ENCODE results near the gene PTPRN2.

PTPRN2 gene

DNA sequence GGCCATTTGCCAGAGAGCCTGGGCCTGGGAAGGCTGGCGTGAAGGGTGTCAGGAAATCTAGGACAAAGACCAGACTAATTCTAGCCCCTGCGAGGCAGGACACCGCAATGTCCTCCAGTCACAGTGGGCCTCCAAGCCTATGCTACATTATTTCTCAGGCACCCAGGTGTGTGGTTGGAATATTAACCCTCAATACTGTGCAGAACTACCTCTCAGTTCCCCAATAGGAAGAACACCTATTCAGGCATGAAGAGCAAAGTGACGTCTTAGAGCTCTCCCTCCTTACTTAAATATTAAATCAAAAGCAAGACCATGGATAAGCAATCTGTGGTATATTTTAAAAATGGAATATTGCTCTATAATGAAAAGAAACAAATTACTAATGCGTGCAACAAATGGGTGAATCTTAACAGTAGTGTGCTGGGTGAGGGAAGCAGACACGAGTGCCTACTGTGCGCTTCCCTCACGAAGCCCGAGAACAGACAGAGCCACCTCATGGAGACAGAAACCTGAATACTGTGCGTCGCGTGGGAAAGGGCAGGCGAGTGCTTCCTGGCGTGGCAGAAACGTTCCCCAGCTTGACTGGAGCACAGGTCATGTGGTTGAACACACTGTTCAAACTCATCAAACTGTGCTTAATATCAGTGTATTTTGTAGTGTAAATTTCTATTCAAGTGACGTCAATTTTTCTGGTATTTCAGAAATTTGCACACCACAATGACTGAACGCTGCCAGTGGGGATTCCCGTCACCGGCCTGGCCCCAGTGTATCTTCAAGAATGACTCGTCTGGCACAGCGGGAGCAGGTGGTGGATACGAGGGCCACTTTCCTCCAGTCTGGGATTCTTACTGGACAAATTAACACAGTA is 15.5 kb upstream of the PTPRN2 start:
- no peak for DNase-seq

DNA sequence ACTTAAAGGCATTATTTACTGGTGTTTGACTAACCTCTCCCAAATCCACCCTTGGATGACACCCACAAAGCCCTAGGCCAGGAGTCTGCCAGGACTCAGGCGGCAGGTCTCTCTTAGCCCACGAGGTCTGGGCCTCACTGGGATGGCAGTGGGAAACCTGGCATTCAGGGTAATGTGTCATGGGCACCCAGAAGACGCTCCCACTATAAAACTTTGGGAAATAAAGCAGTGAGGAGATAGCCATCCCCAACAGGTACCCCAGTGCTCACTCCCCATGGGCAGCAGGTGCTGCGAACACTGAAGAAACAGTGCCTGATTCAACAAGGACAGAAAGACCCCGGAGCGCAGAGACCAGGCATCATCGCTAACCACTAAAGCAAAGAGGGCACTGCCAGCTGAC is 14.4 kb upstream of the PTPRN2 start:
- DNase-seq, result no peak

DNA sequence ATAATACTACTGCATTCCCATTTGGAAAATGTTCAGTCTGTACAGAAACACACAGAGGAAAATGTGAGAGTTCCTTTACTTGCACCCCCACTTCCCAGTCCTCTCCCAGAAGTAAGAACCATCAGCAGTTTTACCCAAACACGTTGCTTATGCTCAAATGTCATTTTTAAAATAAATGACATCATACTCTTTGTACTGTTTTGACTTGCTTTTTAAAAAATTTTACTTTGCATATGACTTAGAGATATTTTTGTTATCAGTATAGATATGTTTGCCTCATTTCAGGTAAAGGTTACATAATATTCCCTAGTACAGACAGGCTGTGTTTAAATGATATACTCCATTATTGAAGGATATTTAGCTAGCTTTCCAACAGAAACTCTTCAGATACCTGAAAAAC is 13.5 kb upstream of the PTPRN2 start:
- DNase-seq, result no peak

DNA sequence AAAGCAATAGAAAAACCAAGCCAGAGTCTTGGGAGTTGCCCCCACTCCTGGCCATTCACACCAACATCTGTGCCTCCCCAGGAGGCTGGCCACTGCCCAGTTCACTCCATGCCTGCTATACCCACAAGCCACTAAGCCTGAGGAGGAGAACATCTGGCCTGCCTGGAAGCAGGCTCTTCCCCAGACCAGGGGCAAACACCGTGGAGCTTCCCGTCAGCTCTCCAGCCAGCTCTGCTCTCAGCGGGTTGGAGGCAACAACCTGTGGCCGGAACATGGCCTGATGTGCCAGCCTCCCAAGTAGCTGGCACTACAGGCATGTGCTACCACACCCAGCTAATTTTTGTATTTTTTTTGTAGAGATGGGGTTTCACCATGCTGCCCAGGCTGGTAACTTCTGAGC is 9.1 kb upstream of the PTPRN2 start:
- no peak for DNase-seq

DNA sequence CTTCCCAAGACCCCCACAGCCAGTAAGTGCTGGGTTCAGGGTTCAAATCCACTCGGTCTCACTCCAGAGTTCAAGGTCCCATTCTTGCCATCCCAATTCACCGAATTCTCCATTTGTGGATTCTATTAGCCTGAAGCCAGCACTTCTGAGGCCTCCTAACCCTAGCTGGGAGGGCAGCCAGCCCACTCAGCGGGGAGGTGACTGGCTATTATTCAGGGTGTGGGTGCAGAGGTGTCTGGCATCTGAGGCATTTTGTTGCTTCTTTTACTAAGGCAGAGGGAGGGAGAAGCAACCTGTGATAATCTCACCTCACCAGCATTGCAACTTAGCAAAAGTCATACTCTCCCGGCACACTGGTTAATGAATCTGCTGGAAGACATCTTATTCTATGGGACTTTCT is 8.7 kb upstream of the PTPRN2 start:
- DNase-seq, result no peak

GRCh38 chr7:158595068-158595467 is 7.4 kb upstream of the PTPRN2 start:
- DNase-seq, result no peak

DNA sequence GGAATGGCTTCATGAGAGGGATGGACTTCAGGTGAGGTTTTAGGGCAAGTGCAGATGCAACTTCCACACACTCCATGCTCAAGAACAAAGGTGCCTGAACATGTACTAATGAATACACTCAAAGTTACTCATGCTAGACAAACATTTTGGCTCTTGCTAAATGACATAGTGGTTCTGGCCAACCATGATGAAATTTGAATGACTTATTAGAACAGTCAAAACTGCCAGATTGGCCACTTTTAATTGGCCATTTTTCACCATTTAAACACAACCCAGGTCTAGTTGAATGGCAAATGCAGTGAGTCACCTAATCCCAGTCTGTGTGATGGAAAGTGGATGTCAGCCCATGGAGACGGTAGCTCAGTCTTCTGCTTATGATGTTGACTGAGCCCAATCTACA is 4.9 kb upstream of the PTPRN2 start:
- no peak for DNase-seq

DNA sequence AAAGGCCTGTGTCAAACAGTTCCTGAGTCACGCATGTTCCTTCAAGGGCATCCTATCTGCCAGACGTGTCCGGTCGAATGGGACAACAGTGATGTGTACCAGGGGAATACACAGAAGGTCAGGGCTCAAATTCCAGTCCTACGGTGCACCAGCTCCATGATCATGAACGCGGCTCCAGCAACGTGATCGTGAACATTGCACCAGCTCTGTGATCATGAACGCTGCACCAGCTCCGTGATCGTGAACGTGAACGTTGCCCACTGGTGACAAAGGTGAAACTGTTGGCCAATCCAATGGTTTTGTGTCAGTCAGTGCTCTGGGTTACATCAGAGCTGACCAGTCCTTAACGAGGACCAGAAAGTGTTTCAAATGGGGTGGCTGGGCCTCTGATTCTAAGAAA is 4.3 kb upstream of the PTPRN2 start:
- no peak for DNase-seq

GRCh38 chr7:158590181-158590530 is 2.5 kb upstream of the PTPRN2 start:
- DNase-seq, result no peak

DNA sequence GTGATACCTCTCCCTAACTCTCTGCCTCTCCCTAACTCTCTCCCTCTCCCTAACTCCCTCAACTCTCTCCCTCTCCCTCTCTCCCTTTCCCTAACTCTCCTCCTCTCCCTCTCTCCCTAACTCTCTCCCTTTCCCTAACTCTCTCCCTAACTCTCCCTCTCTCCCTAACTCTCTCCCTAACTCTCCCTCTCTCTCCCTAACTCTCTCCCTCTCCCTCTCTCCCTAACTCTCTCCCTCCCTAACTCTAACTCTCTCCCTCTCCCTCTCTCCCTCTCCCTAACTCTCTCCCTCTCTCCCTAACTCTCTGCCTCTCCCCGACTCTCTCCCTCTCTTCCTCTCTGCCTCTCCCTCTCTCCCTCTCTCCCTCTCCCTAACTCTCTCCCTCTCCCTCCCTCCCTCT is 2.0 kb upstream of the PTPRN2 start:
- DNase-seq, result no peak

GRCh38 chr7:158588878-158589442 is 1.3 kb upstream of the PTPRN2 start:
- no peak for DNase-seq

DNA sequence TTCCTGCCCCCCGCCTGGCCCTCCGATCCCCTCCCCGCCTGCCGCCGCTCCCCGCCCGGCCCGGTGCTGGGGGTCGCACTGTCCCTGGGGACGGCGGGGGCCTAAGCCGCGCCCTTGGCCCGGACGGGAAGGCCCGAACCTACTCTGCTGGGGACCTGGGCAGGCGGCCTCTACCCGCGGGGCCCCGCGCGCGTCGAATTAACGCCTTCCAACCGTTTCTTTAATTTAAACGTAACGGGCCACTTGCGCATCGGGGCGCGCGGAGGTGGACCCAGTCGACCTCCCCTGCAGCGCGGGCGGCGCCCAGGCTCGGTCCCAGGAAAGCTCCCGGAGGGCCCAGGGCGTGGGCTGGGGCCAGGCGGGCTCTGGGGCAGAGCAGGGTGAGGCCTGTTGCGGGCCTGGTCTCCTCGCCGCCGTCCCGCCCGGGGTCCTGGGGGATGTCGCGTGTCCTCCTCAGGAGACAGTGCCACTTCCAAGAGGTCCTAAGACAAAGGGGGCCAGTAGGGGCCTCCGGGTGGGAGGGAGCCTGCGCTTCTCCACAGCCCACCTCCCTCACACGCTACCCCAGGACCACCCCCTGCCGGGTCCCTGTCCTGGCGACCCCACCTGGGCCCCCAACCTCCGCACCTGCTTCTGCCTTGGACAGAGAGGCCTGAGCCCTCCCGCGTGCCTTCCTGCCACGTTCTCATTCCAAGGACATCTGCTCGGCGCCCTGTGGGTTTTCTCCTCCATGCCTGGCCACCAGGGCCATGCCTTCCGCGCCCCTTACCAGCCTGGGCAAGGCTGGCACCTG is 658 bp upstream of the PTPRN2 start:
- DNase-seq, result no peak

GRCh38 chr7:158586499-158587161 is 993 bp downstream of the PTPRN2 start:
- peak in 1 of 14 donors; percentile 29 for DNase-seq

DNA sequence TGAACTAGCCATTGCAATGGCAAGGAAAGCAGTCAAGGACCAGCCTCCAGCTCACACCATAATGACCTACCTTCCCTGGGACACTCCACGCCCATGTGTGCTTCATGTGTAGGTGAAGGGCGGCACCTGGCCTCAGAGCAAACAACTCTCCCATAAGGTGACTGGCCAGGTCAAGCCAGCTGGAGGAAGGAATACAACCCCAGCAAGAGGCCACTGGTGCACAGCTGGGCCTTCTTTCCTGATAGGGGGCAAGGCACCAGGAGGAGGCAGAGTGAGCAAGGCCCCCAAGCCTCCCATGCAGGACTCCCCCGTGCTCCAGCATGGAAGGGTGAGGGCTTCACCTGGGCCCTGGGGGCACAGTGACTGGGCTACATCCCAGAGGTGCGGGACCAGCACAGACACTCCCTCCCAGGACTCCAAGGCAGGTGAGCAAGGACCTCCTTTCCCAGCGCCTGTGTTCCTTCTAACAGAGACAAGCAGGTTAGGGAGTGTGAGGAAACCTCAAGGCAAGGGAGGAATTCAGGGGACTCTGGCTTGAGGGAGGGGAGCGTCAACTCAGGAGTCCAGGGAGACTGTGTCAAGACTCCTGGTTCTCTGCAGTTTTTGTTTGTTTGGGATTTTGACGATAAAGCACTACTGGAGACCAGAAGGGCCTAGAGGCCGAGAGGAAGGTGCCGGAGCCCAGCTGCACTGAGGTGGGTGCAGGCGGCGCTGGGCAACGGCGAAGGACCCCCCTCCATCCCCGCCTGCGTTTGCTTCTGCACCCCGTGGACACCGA is 1.7 kb downstream of the PTPRN2 start:
- DNase-seq, result no peak

GRCh38 chr7:158584407-158584806 is 3.2 kb downstream of the PTPRN2 start:
- no peak for DNase-seq

DNA sequence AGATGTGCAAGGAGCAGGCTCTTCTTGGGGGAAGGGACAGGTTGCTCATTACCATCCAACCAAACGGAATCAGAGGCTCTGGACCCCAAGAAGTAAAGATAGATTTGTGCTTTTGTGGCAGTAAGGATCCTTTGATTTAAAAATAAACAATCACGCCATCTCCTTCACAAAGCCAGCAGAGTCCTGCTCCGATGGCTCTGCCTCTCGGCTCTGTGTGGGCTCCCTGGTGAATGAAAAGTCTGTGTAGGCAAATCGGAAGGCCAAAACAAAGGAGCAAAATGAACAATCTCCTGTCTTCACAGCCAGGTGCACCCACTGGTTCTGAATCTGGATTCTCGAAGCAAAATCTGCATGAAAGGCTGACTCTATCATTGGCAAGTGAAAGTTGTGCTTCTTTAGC is 3.8 kb downstream of the PTPRN2 start:
- DNase-seq, result no peak

DNA sequence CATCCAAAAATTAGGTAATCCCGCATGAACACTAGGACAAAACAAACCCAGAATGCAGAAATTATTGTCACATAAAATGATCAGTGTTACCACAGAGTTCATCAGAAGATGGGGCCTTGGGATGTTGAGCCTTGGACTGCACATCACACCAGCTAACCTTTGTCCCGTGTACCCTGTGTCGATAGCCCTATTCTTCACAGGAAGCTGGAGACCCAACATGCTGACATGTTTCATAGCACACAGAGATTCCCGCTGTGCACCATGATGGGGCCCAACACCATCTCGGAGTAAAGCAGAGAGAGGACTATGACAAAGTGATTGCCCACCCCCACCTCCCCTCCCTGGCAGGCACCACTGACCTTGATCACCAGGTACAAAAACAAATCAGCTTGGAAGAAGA is 4.5 kb downstream of the PTPRN2 start:
- no peak for DNase-seq

- DNase-seq, result no peak
Observed at GRCh38 chr7:158582089-158582456, 5.5 kb downstream of the PTPRN2 start.

DNA sequence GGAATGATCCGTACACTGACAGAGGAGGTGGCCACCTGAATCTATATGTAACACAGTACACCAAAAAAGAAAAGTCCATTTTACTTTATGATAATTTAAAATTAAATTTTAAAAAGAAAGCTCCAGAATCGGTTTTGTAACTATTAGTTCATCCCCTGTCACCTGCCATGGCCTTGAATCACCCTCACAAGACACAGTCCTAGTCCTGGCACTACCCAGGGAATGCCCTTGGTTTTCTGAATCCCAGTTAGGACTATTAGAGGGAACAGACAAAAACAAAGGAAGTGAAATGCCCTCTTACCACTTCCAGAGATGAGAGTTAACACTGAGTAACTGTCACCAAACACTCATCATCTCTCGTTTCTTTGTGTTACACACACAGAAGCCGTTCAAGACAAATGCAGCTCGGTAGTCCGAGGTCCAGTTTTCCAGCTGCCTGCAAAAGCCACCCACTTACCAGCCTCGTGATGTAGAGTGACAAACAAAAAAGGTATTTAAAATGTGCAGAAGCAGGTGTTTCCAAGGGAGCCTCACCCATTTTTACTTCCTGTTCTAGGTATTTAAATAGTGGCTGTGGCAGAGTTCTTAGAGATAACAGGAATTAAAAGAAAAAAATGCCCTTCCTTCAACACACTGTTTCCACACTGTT is 6.1 kb downstream of the PTPRN2 start:
- no peak for DNase-seq

DNA sequence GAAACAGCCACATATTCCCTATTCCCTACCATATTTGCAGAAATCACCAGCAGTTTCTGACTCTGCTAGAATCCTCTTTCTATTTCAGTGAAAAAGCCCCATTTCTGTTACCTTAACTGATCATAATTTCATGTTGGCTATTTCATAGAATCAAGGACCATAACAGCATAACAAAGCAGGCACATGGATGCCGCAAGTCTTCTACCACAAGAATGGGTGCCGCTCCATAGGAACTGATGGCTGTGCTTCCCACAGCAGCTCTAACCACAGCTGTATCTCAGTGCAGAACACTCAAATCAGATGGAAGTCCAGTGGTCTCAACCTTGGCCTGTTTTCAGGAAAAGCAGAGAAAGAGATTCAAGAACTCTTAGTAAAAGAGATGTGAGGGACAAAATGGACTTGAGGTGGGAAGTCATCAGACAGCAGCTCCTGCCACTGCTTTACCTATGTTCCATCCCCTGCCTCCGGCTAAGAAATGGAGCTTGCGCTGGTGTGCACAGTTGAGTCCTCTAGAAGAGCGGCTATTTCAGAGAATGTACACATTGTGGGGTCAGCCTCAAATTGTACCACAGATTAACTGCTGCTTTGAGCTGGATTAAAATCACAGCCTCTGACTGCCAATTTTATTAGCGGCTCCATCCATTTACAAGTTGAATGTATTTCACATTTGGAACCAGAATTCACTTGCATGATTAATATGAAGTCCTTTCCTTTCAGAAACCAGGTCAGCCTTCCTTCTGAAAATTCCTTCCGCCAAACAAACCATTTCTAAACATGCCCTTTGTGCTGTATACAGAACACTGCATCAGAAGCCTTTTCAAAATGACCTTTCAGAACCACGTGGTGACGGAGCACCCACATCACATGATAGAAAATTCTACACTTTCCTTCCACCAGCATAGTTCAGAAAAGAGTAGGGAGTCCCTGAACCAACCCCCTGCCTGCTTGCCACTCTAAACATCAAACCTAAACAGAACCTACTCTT is 7.7 kb downstream of the PTPRN2 start:
- no peak for DNase-seq
